ENCODE measurements around the gene FOXN1. TPM values are rescaled to one million over a fixed set of nuclear protein-coding genes. Genes with fewer than 3 reads are reported as not detected.

FOXN1 gene
- total RNA-seq, 1 donor from 2014 or later: 1.0 TPM

GRCh38 chr17:28499684-28500357 lies 6.3 kb upstream of the FOXN1 start:
- H3K4me3 Mint-ChIP-seq: no peak overlapping the region
- TF ChIP-seq CTCF (conservative IDR thresholded peaks at IDR 0.05): no peak
- no peaks in the 10 kb centered on the region for H3K36me3 Mint-ChIP-seq
- H3K9me3 Mint-ChIP-seq: no peaks in the 10 kb centered on the region
- no peaks in the 10 kb centered on the region for H3K27me3 Mint-ChIP-seq
- DNase-seq (ENCODE audit: extremely low spot score, unreplicated experiment): no peak
- peaks cover 21% of the 10 kb centered on the region for H3K4me1 Mint-ChIP-seq (ENCODE audit: unreplicated experiment)
- H3K27ac Mint-ChIP-seq: no peak overlapping the region

GRCh38 chr17:28500712-28501379 lies 5.3 kb upstream of the FOXN1 start:
- no peak for TF ChIP-seq CTCF (conservative IDR thresholded peaks at IDR 0.05)
- DNase-seq (ENCODE audit: extremely low spot score, unreplicated experiment): no peak
- H3K36me3 Mint-ChIP-seq: no peaks in the 10 kb centered on the region
- no peaks in the 10 kb centered on the region for H3K9me3 Mint-ChIP-seq
- H3K4me3 Mint-ChIP-seq: no peak overlapping the region
- peaks cover 22% of the 10 kb centered on the region for H3K4me1 Mint-ChIP-seq (ENCODE audit: unreplicated experiment)
- peak overlapping the region; percentile 13 for H3K27ac Mint-ChIP-seq
- no peaks in the 10 kb centered on the region for H3K27me3 Mint-ChIP-seq

- Mint-ChIP-seq H3K27ac (peak overlapping the region; percentile 13), H3K4me1 (ENCODE audit: unreplicated experiment) (peaks cover 19% of the 10 kb centered on the region), H3K4me3 (no peak overlapping the region), H3K36me3 (no peaks in the 10 kb centered on the region), H3K9me3 (no peaks in the 10 kb centered on the region), H3K27me3 (no peaks in the 10 kb centered on the region)
- DNase-seq (ENCODE audit: extremely low spot score, unreplicated experiment): no peak
- TF ChIP-seq CTCF (conservative IDR thresholded peaks at IDR 0.05): no peak
Measured at GRCh38 chr17:28501421-28502284, 4.5 kb upstream of the FOXN1 start.

GRCh38 chr17:28503420-28503819 lies 2.7 kb upstream of the FOXN1 start:
- Mint-ChIP-seq H3K27me3 (peaks cover 3% of the 10 kb centered on the region), H3K4me3 (no peak overlapping the region), H3K9me3 (no peaks in the 10 kb centered on the region), H3K4me1 (ENCODE audit: unreplicated experiment) (peaks cover 22% of the 10 kb centered on the region), H3K27ac (no peak overlapping the region), H3K36me3 (no peaks in the 10 kb centered on the region)
- no peak for TF ChIP-seq CTCF (conservative IDR thresholded peaks at IDR 0.05)
- DNase-seq (ENCODE audit: extremely low spot score, unreplicated experiment): no peak

GRCh38 chr17:28506763-28507487 lies 777 bp downstream of the FOXN1 start:
- Mint-ChIP-seq H3K9me3 (no peaks in the 10 kb centered on the region), H3K4me1 (ENCODE audit: unreplicated experiment) (peaks cover 23% of the 10 kb centered on the region), H3K36me3 (no peaks in the 10 kb centered on the region), H3K4me3 (no peak overlapping the region), H3K27me3 (peaks cover 12% of the 10 kb centered on the region), H3K27ac (no peak overlapping the region)
- TF ChIP-seq CTCF (conservative IDR thresholded peaks at IDR 0.05): no peak
- no peak for DNase-seq (ENCODE audit: extremely low spot score, unreplicated experiment)
